Measurements from ENCODE around the gene PRKG2.

DNA sequence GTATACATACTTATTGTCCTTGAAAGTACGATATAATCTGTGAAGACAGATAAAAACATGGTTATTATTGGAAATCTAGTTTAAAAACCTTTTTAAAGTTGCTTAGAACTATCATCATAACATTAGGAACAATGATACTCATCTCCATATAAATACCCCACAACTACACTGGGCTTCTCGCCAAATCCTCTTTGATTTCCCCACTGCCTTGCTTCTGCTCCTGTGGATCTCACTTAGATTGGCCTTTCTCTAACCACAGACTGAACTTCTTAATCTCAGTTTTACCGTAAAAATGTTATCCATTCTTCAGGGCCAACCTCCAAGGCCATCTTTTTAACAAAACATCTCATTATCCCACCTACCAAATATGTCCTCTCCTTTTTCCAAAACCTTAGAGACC is 77.6 kb downstream of the PRKG2 start:
- TF ChIP-seq EZH2 (IDR thresholded peaks at IDR 0.05) (no peak), POLR2AphosphoS5 (IDR thresholded peaks at IDR 0.05; ENCODE audit: borderline replicate concordance, low read depth, low read length) (no peak), FOXP2 (optimal IDR thresholded peaks at IDR 0.05; ENCODE audit: control extremely low read depth, extremely low read length, insufficient read depth) (no peak)

Data from SK-N-MC (cell line).